Activated naive CD8-positive, alpha-beta T cell treated with anti-CD3 and anti-CD28 coated beads for 36 hours (primary cell): ENCODE data around the gene BTBD16. TPM values are rescaled to one million over a fixed set of nuclear protein-coding genes. Genes with fewer than 3 reads are reported as not detected.

Source experiments
- DNase-seq: peaks from one replicate; pipeline ENCODE4 v3.0.0; 2021
- H3K27ac Mint-ChIP-seq: one replicate; pipeline ENCODE4 v1.8.0; 2022; ENCODE audit warnings: mild to moderate bottlenecking, moderate library complexity, mixed read lengths
- H3K27me3 Mint-ChIP-seq: one replicate; pipeline ENCODE4 v1.8.0; 2022; ENCODE audit warnings: mild to moderate bottlenecking, mixed read lengths
- H3K36me3 Mint-ChIP-seq: one replicate; pipeline ENCODE4 v1.8.0; 2021; ENCODE audit warnings: mild to moderate bottlenecking, mixed read lengths
- H3K4me1 Mint-ChIP-seq: one replicate; pipeline ENCODE4 v1.8.0; 2021; ENCODE audit warnings: mixed read lengths
- H3K4me3 Mint-ChIP-seq: one replicate; pipeline ENCODE4 v1.8.0; 2022; ENCODE audit warnings: mild to moderate bottlenecking, moderate library complexity, mixed read lengths
- H3K9me3 Mint-ChIP-seq: one replicate; pipeline ENCODE4 v1.8.0; 2022; ENCODE audit warnings: mixed read lengths
- total RNA-seq, 2 experiments: library from RNA; stranded (reverse); gene quantifications; one replicate each; pipeline ENCODE4 v1.2.3, GENCODE V29; 2021

BTBD16 gene
- total RNA-seq, 2 experiments from 2014 or later: not detected

DNA sequence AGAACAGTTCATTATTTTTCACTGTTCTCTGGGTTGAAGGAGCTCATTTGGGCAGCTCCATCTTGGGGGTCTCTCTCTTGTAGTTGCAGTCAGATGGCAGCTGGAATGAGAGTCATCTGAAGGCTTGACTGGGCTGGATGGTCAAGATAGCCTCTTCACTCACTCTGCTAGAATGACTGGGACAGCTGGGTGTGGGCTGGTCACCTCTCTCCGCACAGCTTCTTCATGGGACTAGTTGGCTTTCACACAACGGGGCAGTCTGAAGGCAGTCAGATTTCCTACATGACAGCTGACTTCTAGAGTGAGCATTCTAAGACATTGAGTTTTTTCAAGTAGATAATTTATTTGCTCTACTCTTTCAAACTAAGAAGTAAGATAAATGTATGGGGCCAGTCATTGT is 116.5 kb downstream of the BTBD16 start:
- Mint-ChIP-seq H3K4me3 (no peak overlapping the region), H3K9me3 (peaks cover 2% of the 10 kb centered on the region), H3K4me1 (peaks cover 43% of the 10 kb centered on the region), H3K27me3 (no peaks in the 10 kb centered on the region), H3K36me3 (peaks cover 32% of the 10 kb centered on the region), H3K27ac (no peak overlapping the region)
- DNase-seq: no peak

Other genes with a start within 250 kb of the BTBD16 start
- gene PLEKHA1, start 103.4 kb downstream of the BTBD16 start, total RNA-seq: 10 to 100 TPM; 17.1 to 18.8 TPM
- gene ARMS2, start 183.4 kb downstream of the BTBD16 start, total RNA-seq: not detected
- gene HTRA1, start 190.3 kb downstream of the BTBD16 start, total RNA-seq: not detected